CD4-positive, alpha-beta T cell treated with Interleukin-15 for 4 hours (primary cell): ENCODE measurements around the gene ZNF783.
"Not testable (repeated sequence)": the region's sequence is repeated elsewhere in the genome, so short reads cannot be mapped to it uniquely, and the experiment has no call there.

Source experiments
- DNase-seq: peaks from one replicate; pipeline ENCODE4 v3.0.0-alpha.2; 2020; ENCODE audit warnings: low spot score

The ZNF783 gene

GRCh38 chr7:149330914-149331567, 69.0 kb downstream of the ZNF783 start:
- no peak for DNase-seq

- not testable (repeated sequence) for DNase-seq
These were observed 70.8 kb downstream of the ZNF783 start for GRCh38 chr7:149332602-149333320.

GRCh38 chr7:149333321-149333717, 71.3 kb downstream of the ZNF783 start:
- no peak for DNase-seq

GRCh38 chr7:149334219-149334618, 72.2 kb downstream of the ZNF783 start:
- no peak for DNase-seq
